GM12878 (cell line): Measurements from ENCODE around the gene MAP3K4. TPM values are rescaled to one million over a fixed set of nuclear protein-coding genes. Genes with fewer than 3 reads are reported as not detected.

Source experiments
- ATAC-seq: fragments of 200-7000 bp; cut with Tn5 transposase; 3 replicates; pipeline ENCODE4 v1.9.1; 2020; ENCODE audit warnings: mild to moderate bottlenecking, moderate library complexity
- BruUV-seq: library from RNA; stranded (reverse); fragments of 400-500 nt; replicated peaks from 2 replicates; lab custom pipeline; 2021; lab: Mats Ljungman, UMichigan
- CTCF ChIA-PET: fragments of 300-600 bp; sonication (Branson Sonifier 250); formaldehyde crosslinking; extraction: SDS; loops from one replicate; lab custom pipeline; 2021; ENCODE audit warnings: inconsistent platforms; lab: Yijun Ruan, JAX
- POLR2A ChIA-PET: fragments of 350-600 bp; formaldehyde crosslinking; extraction: SDS; loops from one replicate; lab custom pipeline; 2021; ENCODE audit warnings: inconsistent platforms; lab: Charles Lee
- RAD21 ChIA-PET: fragments of 300-600 bp; sonication (Branson Sonifier 250); formaldehyde crosslinking; loops from one replicate; lab custom pipeline; 2023; ENCODE audit warnings: antibody characterized with exemption; ENCODE audit not compliant: unreplicated experiment; lab: Charles Lee
- SMC1A ChIA-PET: fragments of 300-600 bp; sonication (Branson Sonifier 250); formaldehyde crosslinking; loops from one replicate; lab custom pipeline; 2023; ENCODE audit not compliant: unreplicated experiment, uncharacterized antibody; lab: Charles Lee
- DNase-seq: peaks from one replicate; pipeline ENCODE4 v3.0.0-alpha.2; 2011; ENCODE audit warnings: low read depth, low spot score
- FAIRE-seq: peaks from 3 replicates; lab custom pipeline; 2011; peaks lifted over from hg19 to GRCh38; lab: Jason Lieb, UNC
- H2AFZ ChIP-seq: 2 replicates; pipeline ENCODE4 v1.6.0; 2011; ENCODE audit warnings: low read depth, low read length, control low read depth; ENCODE audit not compliant: control insufficient read depth
- H3K27ac ChIP-seq: 2 replicates; pipeline ENCODE4 v1.5.1; 2011; ENCODE audit warnings: control low read depth; ENCODE audit not compliant: control insufficient read depth, insufficient read depth
- H3K27me3 ChIP-seq, 2 experiments: replicated peaks in 1 of 2; 2 replicates each; pipeline versions ENCODE4 v1.6.0 to v1.6.1; 2011; ENCODE audit warnings: low read length in 1 of 2; ENCODE audit not compliant: control insufficient read depth in 2 of 2, insufficient read depth in 2 of 2
- H3K36me3 ChIP-seq, 2 experiments: 2 replicates each; pipeline ENCODE4 v1.5.1; 2011; ENCODE audit warnings: low read length in 1 of 2; ENCODE audit not compliant: control insufficient read depth in 2 of 2, insufficient read depth in 2 of 2
- H3K4me1 ChIP-seq: 2 replicates; pipeline ENCODE4 v1.6.1; 2011; ENCODE audit warnings: mild to moderate bottlenecking, low read length, moderate library complexity, mixed read lengths; ENCODE audit not compliant: control insufficient read depth, insufficient read depth
- H3K4me2 ChIP-seq: 2 replicates; pipeline ENCODE4 v1.6.0; 2011; ENCODE audit warnings: control low read depth; ENCODE audit not compliant: control insufficient read depth, insufficient read depth
- H3K4me3 ChIP-seq: fragments of 200-600 bp; sonication (generic); 2 replicates; pipeline ENCODE4 v1.5.1; 2016
- H3K79me2 ChIP-seq: 2 replicates; pipeline ENCODE4 v1.6.0; 2011; ENCODE audit warnings: low read length; ENCODE audit not compliant: control insufficient read depth, insufficient read depth
- H3K9ac ChIP-seq: 2 replicates; pipeline ENCODE4 v1.8.0; 2011; ENCODE audit warnings: low read length, control low read depth, mixed read lengths; ENCODE audit not compliant: control insufficient read depth, insufficient read depth
- H3K9me3 ChIP-seq: replicated peaks from 3 replicates; pipeline ENCODE4 v1.5.1; 2011; ENCODE audit warnings: mild to moderate bottlenecking, low read length; ENCODE audit not compliant: control insufficient read depth, insufficient read depth
- H4K20me1 ChIP-seq: 2 replicates; pipeline ENCODE4 v1.6.0; 2011; ENCODE audit not compliant: control insufficient read depth, insufficient read depth
- EGR1 ChIP-seq, 2 experiments: IDR thresholded peaks; 1 replicate in 1 of 2; 2 replicates in 1 of 2; pipeline ENCODE4 v1.6.1; 2011 to 2012; ENCODE audit warnings: low read depth in 2 of 2, low read length in 2 of 2, borderline replicate concordance in 1 of 2, mild to moderate bottlenecking in 1 of 2, moderate library complexity in 1 of 2
- HCFC1 ChIP-seq: fragments of 150-350 bp; IDR thresholded peaks from 2 replicates; pipeline ENCODE4 v1.6.1; 2014; ENCODE audit warnings: low read length
- IKZF2 ChIP-seq, 2 experiments: fragments of 450-650 bp; IDR thresholded peaks; 2 replicates each; pipeline ENCODE4 v1.6.1; 2017; ENCODE audit warnings: mild to moderate bottlenecking in 2 of 2, moderate library complexity in 2 of 2
- NFYB ChIP-seq: IDR thresholded peaks from 2 replicates; pipeline ENCODE4 v1.6.1; 2011; ENCODE audit warnings: low read depth, mild to moderate bottlenecking, low read length, improper control_type of control experiment, moderate library complexity; ENCODE audit not compliant: insufficient read depth
- NR2F1 ChIP-seq: fragments of 450-650 bp; conservative IDR thresholded peaks from 2 replicates; pipeline ENCODE4 v1.6.1; 2017; ENCODE audit warnings: mild to moderate bottlenecking
- NRF1 ChIP-seq: conservative IDR thresholded peaks from 2 replicates; pipeline ENCODE4 v1.6.1; 2011; ENCODE audit warnings: mild to moderate bottlenecking, low read depth, low read length, improper control_type of control experiment
- POLR2AphosphoS2 ChIP-seq: IDR thresholded peaks from 2 replicates; pipeline ENCODE4 v1.6.1; 2011; ENCODE audit warnings: low read depth, mild to moderate bottlenecking, low read length, improper control_type of control experiment, moderate library complexity
- SIN3A ChIP-seq: IDR thresholded peaks from 2 replicates; pipeline ENCODE4 v1.6.1; 2012; ENCODE audit warnings: low read depth, low read length, improper control_type of control experiment
- SPI1 ChIP-seq: IDR thresholded peaks from 2 replicates; pipeline ENCODE4 v1.6.1; 2011; ENCODE audit warnings: low read depth, mild to moderate bottlenecking, low read length, moderate library complexity, borderline replicate concordance; ENCODE audit not compliant: insufficient read depth
- SUZ12 ChIP-seq: fragments of 200-600 bp; sonication (generic); IDR thresholded peaks from one replicate; pipeline ENCODE4 v1.6.1; 2018; ENCODE audit warnings: antibody characterized with exemption, mild to moderate bottlenecking; ENCODE audit not compliant: unreplicated experiment
- TBL1XR1 ChIP-seq: IDR thresholded peaks from 2 replicates; pipeline ENCODE4 v1.6.1; 2012; ENCODE audit warnings: low read depth, low read length, improper control_type of control experiment
- WGBS: methylation state at CpG from one replicate; pipeline ENCODE4 v1.1.6; 2016; ENCODE audit warnings: low lambda C conversion rate; ENCODE audit not compliant: insufficient replicate concordance, insufficient coverage; ENCODE audit errors: missing lambda C conversion rate; 5-methylcytosine and 5-hydroxymethylcytosine counted together
- in situ Hi-C: fragments of 300-500 bp; cut with MboI; formaldehyde crosslinking; loops from 9 replicates; pipeline ENCODE4 v1.14.3; 2018; ENCODE audit warnings: mixed read lengths
- intact Hi-C: fragments of 100-400 bp; cut with micrococcal nuclease; formaldehyde crosslinking; loops from one replicate; pipeline ENCODE4 v1.14.2; 2022; ENCODE audit not compliant: unreplicated experiment
- polyA plus RNA-seq, 11 experiments: library from polyadenylated mRNA; depleted of rRNA in 4 of 11; unstranded in 6 of 11; stranded (reverse) in 5 of 11; fragments of >200 nt; fragmentation: Nextera tagmentation in 4 of 11; fragmentation: Illumina TruSeq in 1 of 11; extraction: Ambion mirVana in 4 of 11; extraction: Trizol in 1 of 11; gene quantifications; 1 replicate in 1 of 11; 2 replicates in 10 of 11; pipeline versions ENCODE4 v1.2.1 to v1.2.3, GENCODE V29; 2011 to 2016; ENCODE audit warnings: inconsistent platforms in 2 of 11, missing spikeins in 2 of 11, low read depth in 1 of 11
- total RNA-seq, 4 experiments: library from RNA; depleted of rRNA in 3 of 4; stranded (reverse); fragments of >200 nt in 3 of 4; fragmentation: Illumina TruSeq in 1 of 4; extraction: Trizol in 1 of 4; gene quantifications; 2 replicates each; pipeline versions ENCODE4 v1.2.1 to v1.2.3, GENCODE V29; 2013 to 2021
- TF ChIP-seq, protein P1 (sequence below): IDR thresholded peaks from 2 replicates; pipeline ENCODE4 v1.6.1; 2011; ENCODE audit warnings: borderline replicate concordance, low read depth, mild to moderate bottlenecking, moderate library complexity, low read length; ENCODE audit not compliant: insufficient read depth, poor library complexity, severe bottlenecking
- TF ChIP-seq, protein P2 (sequence below): fragments of 450-650 bp; IDR thresholded peaks from 2 replicates; pipeline ENCODE4 v1.6.1; 2018; ENCODE audit warnings: mild to moderate bottlenecking, low read depth, moderate library complexity; ENCODE audit not compliant: partially characterized antibody
- TF ChIP-seq, protein P3 (sequence below): fragments of 450-650 bp; IDR thresholded peaks from 2 replicates; pipeline ENCODE4 v1.6.1; 2016; ENCODE audit warnings: mild to moderate bottlenecking

Gene MAP3K4
- total and polyA plus RNA-seq, 10 of the 15 experiments (the other 5 are each of a cell fraction or from before 2014, with no cell fraction given), result 14.0 to 44.5 (median 23.1) TPM

DNA sequence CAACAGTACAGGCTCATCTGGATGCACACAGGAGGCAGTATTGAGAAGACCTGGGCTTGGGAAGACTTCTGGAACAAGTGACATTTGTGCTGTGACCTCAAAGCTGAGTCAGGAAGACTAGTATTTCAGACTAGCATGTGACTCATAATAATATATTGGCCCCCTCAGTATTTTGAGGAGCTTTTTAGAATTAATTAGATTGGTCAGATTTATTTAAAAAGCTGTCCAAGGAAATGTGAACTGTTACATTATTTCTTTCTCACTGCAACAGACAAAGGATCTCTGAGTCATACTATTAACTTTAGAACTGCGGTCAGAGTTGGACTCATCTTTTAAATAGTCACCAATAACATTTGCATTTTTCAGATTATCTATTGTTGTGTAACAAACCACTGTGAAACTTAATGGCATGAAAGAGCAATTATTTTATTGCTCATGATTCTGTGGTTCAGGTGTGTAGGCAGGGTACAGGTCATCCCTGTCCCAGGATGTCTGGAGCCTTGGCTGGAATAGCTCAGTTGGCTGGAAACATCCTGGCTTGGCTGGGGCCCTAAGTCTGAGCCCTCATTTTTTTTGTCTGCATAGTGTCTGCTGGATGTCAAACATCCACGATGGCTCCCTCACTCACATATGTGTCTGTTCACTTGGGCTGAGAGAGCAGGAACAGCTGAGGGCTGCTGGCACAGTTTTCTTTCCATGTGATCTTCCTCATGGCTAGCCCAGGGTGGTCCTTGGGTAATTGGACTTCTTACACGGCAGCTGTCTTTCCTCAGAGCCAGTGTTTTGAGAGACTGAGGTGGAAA, 46.9 kb downstream of the MAP3K4 start:
- no peaks in the 10 kb centered on the region for H3K9me3 ChIP-seq
- ChIA-PET POLR2A (interaction anchor here (0.7 to 1.4 kb wide), 4 partner anchors 9 to 46 kb away, joined by 3 to 4 read pairs (median 3); no protein-coding TSS in a partner anchor), SMC1A (interaction anchor here (0.9 to 4.9 kb wide), 8 partner anchors 10 to 332 kb away, joined by 3 to 39 read pairs (median 3); partner anchors contain the start of gene MAP3K4), RAD21 (interaction anchor here (3.0 kb wide), 1 partner anchor 10 kb away, joined by 24 read pairs; no protein-coding TSS in a partner anchor), CTCF (interaction anchor here (0.6 to 2.6 kb wide), 7 partner anchors 10 to 570 kb away, joined by 3 to 21 read pairs (median 4); no protein-coding TSS in a partner anchor)
- DNase-seq, result peak; percentile 72
- peaks cover 6 to 11% of the 10 kb centered on the region in 2 experiments; a peak in 3 of 4 replicates for H3K36me3 ChIP-seq
- intact Hi-C loops, result no loop called here
- H2AFZ ChIP-seq, result no peak overlapping the region
- H3K4me3 ChIP-seq, result no peak overlapping the region
- peak overlapping the region; percentile 56 for H3K4me2 ChIP-seq
- no peak overlapping the region for H3K9ac ChIP-seq
- FAIRE-seq, result peak; percentile 80
- in situ Hi-C loops, result no loop called here
- no peaks in the 10 kb centered on the region for H4K20me1 ChIP-seq
- peaks cover 21% of the 10 kb centered on the region for H3K79me2 ChIP-seq
- BruUV-seq, result no TSS peak
- peaks cover 29% of the 10 kb centered on the region for H3K4me1 ChIP-seq
- WGBS, result 47% methylated on average over 3 of the region's 3 CpGs
- H3K27ac ChIP-seq, result peak overlapping the region; percentile 72
- H3K27me3 ChIP-seq, result no peaks in the 10 kb centered on the region
- ATAC-seq, result peak; percentile 89
- TF ChIP-seq SUZ12 (no peak), IKZF2 (IDR thresholded peaks at IDR 0.05) (peak; percentile 94 to 95), POLR2AphosphoS2 (no peak), SPI1 (no peak), NFYB (no peak), NR2F1 (peak; percentile 85), NRF1 (no peak), TBL1XR1 (peak; percentile 51; the same call in 1 of the 2 replicates), EGR1 (IDR thresholded peaks at IDR 0.05; ENCODE audit: borderline replicate concordance in 1 of 2, low read depth in 2 of 2, low read length in 2 of 2) (no peak), HCFC1 (no peak), SIN3A (no peak)
- TF ChIP-seq, protein P1, sequence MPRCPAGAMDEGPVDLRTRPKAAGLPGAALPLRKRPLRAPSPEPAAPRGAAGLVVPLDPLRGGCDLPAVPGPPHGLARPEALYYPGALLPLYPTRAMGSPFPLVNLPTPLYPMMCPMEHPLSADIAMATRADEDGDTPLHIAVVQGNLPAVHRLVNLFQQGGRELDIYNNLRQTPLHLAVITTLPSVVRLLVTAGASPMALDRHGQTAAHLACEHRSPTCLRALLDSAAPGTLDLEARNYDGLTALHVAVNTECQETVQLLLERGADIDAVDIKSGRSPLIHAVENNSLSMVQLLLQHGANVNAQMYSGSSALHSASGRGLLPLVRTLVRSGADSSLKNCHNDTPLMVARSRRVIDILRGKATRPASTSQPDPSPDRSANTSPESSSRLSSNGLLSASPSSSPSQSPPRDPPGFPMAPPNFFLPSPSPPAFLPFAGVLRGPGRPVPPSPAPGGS, result peak; percentile 38
- TF ChIP-seq, protein P2, sequence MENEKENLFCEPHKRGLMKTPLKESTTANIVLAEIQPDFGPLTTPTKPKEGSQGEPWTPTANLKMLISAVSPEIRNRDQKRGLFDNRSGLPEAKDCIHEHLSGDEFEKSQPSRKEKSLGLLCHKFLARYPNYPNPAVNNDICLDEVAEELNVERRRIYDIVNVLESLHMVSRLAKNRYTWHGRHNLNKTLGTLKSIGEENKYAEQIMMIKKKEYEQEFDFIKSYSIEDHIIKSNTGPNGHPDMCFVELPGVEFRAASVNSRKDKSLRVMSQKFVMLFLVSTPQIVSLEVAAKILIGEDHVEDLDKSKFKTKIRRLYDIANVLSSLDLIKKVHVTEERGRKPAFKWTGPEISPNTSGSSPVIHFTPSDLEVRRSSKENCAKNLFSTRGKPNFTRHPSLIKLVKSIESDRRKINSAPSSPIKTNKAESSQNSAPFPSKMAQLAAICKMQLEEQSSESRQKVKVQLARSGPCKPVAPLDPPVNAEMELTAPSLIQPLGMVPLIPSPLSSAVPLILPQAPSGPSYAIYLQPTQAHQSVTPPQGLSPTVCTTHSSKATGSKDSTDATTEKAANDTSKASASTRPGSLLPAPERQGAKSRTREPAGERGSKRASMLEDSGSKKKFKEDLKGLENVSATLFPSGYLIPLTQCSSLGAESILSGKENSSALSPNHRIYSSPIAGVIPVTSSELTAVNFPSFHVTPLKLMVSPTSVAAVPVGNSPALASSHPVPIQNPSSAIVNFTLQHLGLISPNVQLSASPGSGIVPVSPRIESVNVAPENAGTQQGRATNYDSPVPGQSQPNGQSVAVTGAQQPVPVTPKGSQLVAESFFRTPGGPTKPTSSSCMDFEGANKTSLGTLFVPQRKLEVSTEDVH, result no peak
- TF ChIP-seq, protein P3, sequence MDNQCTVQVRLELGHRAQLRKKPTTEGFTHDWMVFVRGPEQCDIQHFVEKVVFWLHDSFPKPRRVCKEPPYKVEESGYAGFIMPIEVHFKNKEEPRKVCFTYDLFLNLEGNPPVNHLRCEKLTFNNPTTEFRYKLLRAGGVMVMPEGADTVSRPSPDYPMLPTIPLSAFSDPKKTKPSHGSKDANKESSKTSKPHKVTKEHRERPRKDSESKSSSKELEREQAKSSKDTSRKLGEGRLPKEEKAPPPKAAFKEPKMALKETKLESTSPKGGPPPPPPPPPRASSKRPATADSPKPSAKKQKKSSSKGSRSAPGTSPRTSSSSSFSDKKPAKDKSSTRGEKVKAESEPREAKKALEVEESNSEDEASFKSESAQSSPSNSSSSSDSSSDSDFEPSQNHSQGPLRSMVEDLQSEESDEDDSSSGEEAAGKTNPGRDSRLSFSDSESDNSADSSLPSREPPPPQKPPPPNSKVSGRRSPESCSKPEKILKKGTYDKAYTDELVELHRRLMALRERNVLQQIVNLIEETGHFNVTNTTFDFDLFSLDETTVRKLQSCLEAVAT, result peak; percentile 50
